Astrocyte (in vitro differentiated cells and primary cell): ENCODE measurements around the gene INPP5B. TPM values are rescaled to one million over a fixed set of nuclear protein-coding genes. Genes with fewer than 3 reads are reported as not detected.
A peak's percentile ranks its signal among the peaks of the same experiment; 100 is the strongest.

ENCODE experiments used
- DNase-seq: peaks from one replicate; pipeline ENCODE4 v3.0.0-alpha.2; 2010; ENCODE audit warnings: low read depth
- FAIRE-seq: peaks from 2 replicates; lab custom pipeline; 2011; peaks lifted over from hg19 to GRCh38; lab: Jason Lieb, UNC
- H2AFZ ChIP-seq: 2 replicates; pipeline ENCODE4 v1.6.0; 2012; ENCODE audit warnings: low read depth, low read length, inconsistent platforms
- H3K27ac ChIP-seq: 2 replicates; pipeline ENCODE4 v1.5.1; 2011; ENCODE audit warnings: low read depth, low read length, inconsistent platforms
- H3K27me3 ChIP-seq: 2 replicates; pipeline ENCODE4 v1.6.0; 2011; ENCODE audit warnings: low read length, inconsistent platforms; ENCODE audit not compliant: insufficient read depth
- H3K36me3 ChIP-seq: 2 replicates; pipeline ENCODE4 v1.5.1; 2011; ENCODE audit warnings: low read length, inconsistent platforms; ENCODE audit not compliant: insufficient read depth
- H3K4me1 ChIP-seq: 2 replicates; pipeline ENCODE4 v1.5.1; 2011; ENCODE audit warnings: low read length, inconsistent platforms; ENCODE audit not compliant: insufficient read depth
- H3K4me2 ChIP-seq: 2 replicates; pipeline ENCODE4 v1.6.0; 2012; ENCODE audit warnings: low read length, inconsistent platforms
- H3K4me3 ChIP-seq: 2 replicates; pipeline ENCODE4 v1.5.1; 2011; ENCODE audit warnings: low read depth, mild to moderate bottlenecking, low read length, inconsistent platforms; ENCODE audit not compliant: insufficient read depth
- H3K79me2 ChIP-seq: 2 replicates; pipeline ENCODE4 v1.6.0; 2012; ENCODE audit warnings: mild to moderate bottlenecking, low read length, inconsistent platforms; ENCODE audit not compliant: insufficient read depth
- H3K9ac ChIP-seq: 2 replicates; pipeline ENCODE4 v1.6.0; 2012; ENCODE audit warnings: mild to moderate bottlenecking, low read length, inconsistent platforms
- H3K9me3 ChIP-seq: 2 replicates; pipeline ENCODE4 v1.5.1; 2012; ENCODE audit warnings: low read depth, mild to moderate bottlenecking, low read length, inconsistent platforms; ENCODE audit not compliant: insufficient read depth
- H4K20me1 ChIP-seq: 2 replicates; pipeline ENCODE4 v1.6.0; 2012; ENCODE audit warnings: low read length, inconsistent platforms; ENCODE audit not compliant: insufficient read depth
- H3K27ac Mint-ChIP-seq: one replicate; pipeline ENCODE4 v1.8.0; 2021; ENCODE audit warnings: mild to moderate bottlenecking, mixed read lengths; ENCODE audit not compliant: unreplicated experiment
- H3K27me3 Mint-ChIP-seq: one replicate; pipeline ENCODE4 v1.8.0; 2021; ENCODE audit warnings: low read depth, mixed read lengths; ENCODE audit not compliant: unreplicated experiment
- H3K36me3 Mint-ChIP-seq: one replicate; pipeline ENCODE4 v1.8.0; 2021; ENCODE audit warnings: low read depth, mixed read lengths; ENCODE audit not compliant: unreplicated experiment
- H3K4me1 Mint-ChIP-seq: one replicate; pipeline ENCODE4 v1.8.0; 2021; ENCODE audit warnings: low read depth, mixed read lengths; ENCODE audit not compliant: unreplicated experiment
- H3K4me3 Mint-ChIP-seq: one replicate; pipeline ENCODE4 v1.8.0; 2021; ENCODE audit warnings: mild to moderate bottlenecking, moderate library complexity, mixed read lengths; ENCODE audit not compliant: unreplicated experiment
- H3K9me3 Mint-ChIP-seq: one replicate; pipeline ENCODE4 v1.8.0; 2021; ENCODE audit warnings: mild to moderate bottlenecking, mixed read lengths; ENCODE audit not compliant: unreplicated experiment
- CTCF ChIP-seq: IDR thresholded peaks from 2 replicates; pipeline ENCODE4 v1.5.1; 2011; ENCODE audit warnings: low read depth, mild to moderate bottlenecking, inconsistent platforms, low read length, moderate library complexity; ENCODE audit not compliant: insufficient read depth
- EZH2 ChIP-seq: IDR thresholded peaks from 2 replicates; pipeline ENCODE4 v1.6.1; 2012; ENCODE audit warnings: mild to moderate bottlenecking, low read length, inconsistent platforms; ENCODE audit not compliant: insufficient read depth
- total RNA-seq: library from RNA; stranded (reverse); gene quantifications from 2 replicates; pipeline ENCODE4 v1.2.1, GENCODE V29; 2021

Gene INPP5B
- total RNA-seq, 1 donor from 2014 or later = 19.4 TPM

GRCh38 chr1:37945251-37945650, 1.6 kb downstream of the INPP5B start:
- no peak for FAIRE-seq
- peak overlapping the region; percentile 12 for H3K27ac Mint-ChIP-seq
- Histone ChIP-seq H4K20me1 (no peaks in the 10 kb centered on the region), H3K4me2 (no peak overlapping the region), H3K9me3 (no peaks in the 10 kb centered on the region), H3K9ac (no peak overlapping the region), H3K27me3 (no peaks in the 10 kb centered on the region), H3K4me3 (no peak overlapping the region), H2AFZ (no peak overlapping the region), H3K79me2 (no peaks in the 10 kb centered on the region), H3K36me3 (peaks cover 5% of the 10 kb centered on the region), H3K4me1 (peaks cover 22% of the 10 kb centered on the region), H3K27ac (peak overlapping the region; percentile 87)
- TF ChIP-seq CTCF = no peak
- no peak for DNase-seq
- H3K27me3 Mint-ChIP-seq = no peaks in the 10 kb centered on the region
- peaks cover 5% of the 10 kb centered on the region for H3K36me3 Mint-ChIP-seq
- H3K9me3 Mint-ChIP-seq = no peaks in the 10 kb centered on the region
- peak overlapping the region; percentile 94 for H3K4me3 Mint-ChIP-seq
- H3K4me1 Mint-ChIP-seq = peaks cover 8% of the 10 kb centered on the region

GRCh38 chr1:37944816-37945215, 2.0 kb downstream of the INPP5B start:
- H3K9ac ChIP-seq = no peak overlapping the region
- no peak for TF ChIP-seq CTCF
- no peak for TF ChIP-seq EZH2
- no peak overlapping the region for H3K27ac ChIP-seq
- Mint-ChIP-seq H3K27me3 (no peaks in the 10 kb centered on the region), H3K4me1 (peaks cover 8% of the 10 kb centered on the region), H3K4me3 (no peak overlapping the region), H3K9me3 (no peaks in the 10 kb centered on the region), H3K27ac (no peak overlapping the region), H3K36me3 (peaks cover 5% of the 10 kb centered on the region)
- no peaks in the 10 kb centered on the region for H4K20me1 ChIP-seq
- H2AFZ ChIP-seq = no peak overlapping the region
- FAIRE-seq = no peak
- H3K4me2 ChIP-seq = no peak overlapping the region
- DNase-seq = no peak
- H3K79me2 ChIP-seq = no peaks in the 10 kb centered on the region
- H3K4me1 ChIP-seq = peaks cover 22% of the 10 kb centered on the region
- H3K9me3 ChIP-seq = no peaks in the 10 kb centered on the region
- no peak overlapping the region for H3K4me3 ChIP-seq
- H3K27me3 ChIP-seq = no peaks in the 10 kb centered on the region
- H3K36me3 ChIP-seq = peaks cover 6% of the 10 kb centered on the region

GRCh38 chr1:37944086-37944763, 2.6 kb downstream of the INPP5B start:
- Mint-ChIP-seq H3K4me3 (no peak overlapping the region), H3K27ac (peak overlapping the region; percentile 78), H3K4me1 (peaks cover 8% of the 10 kb centered on the region), H3K27me3 (no peaks in the 10 kb centered on the region), H3K36me3 (peaks cover 7% of the 10 kb centered on the region), H3K9me3 (no peaks in the 10 kb centered on the region)
- Histone ChIP-seq H3K4me1 (peaks cover 22% of the 10 kb centered on the region), H3K27ac (peak overlapping the region; percentile 40), H2AFZ (no peak overlapping the region), H4K20me1 (no peaks in the 10 kb centered on the region), H3K79me2 (no peaks in the 10 kb centered on the region), H3K4me2 (peak overlapping the region; percentile 65), H3K4me3 (no peak overlapping the region), H3K9me3 (no peaks in the 10 kb centered on the region), H3K36me3 (peaks cover 6% of the 10 kb centered on the region), H3K27me3 (no peaks in the 10 kb centered on the region), H3K9ac (peak overlapping the region; percentile 8)
- peak; percentile 65 for DNase-seq
- FAIRE-seq = no peak
- TF ChIP-seq EZH2 = no peak
- no peak for TF ChIP-seq CTCF
